ENCODE measurements around the gene CAMK2B. TPM values are rescaled to one million over a fixed set of nuclear protein-coding genes. Genes with fewer than 3 reads are reported as not detected.

The CAMK2B gene
- total RNA-seq, 1 experiment from 2014 or later, result 0.34 TPM

- no peaks in the 10 kb centered on the region for H3K9me3 ChIP-seq (ENCODE audit: control insufficient read depth in 1 of 2, insufficient read depth in 1 of 2, low read depth in 1 of 2, low read length in 2 of 2)
- H3K27me3 ChIP-seq (ENCODE audit: insufficient read depth, low read length), result no peaks in the 10 kb centered on the region
- H3K79me2 ChIP-seq (ENCODE audit: insufficient read depth, low read length), result no peaks in the 10 kb centered on the region
- no peaks in the 10 kb centered on the region for H3K4me1 ChIP-seq (ENCODE audit: control insufficient read depth in 1 of 2, insufficient read depth in 2 of 2, low read length in 2 of 2)
- H3K4me3 ChIP-seq (replicated peaks in 1 of 2; ENCODE audit: low read depth in 1 of 2, low read length in 2 of 2), result no peak overlapping the region
- H2AFZ ChIP-seq (ENCODE audit: low read depth, low read length, poor library complexity, severe bottlenecking), result no peak overlapping the region
- ChIA-PET RAD21 (ENCODE audit: low non-redundant PET in 1 of 2, low total read pairs in 2 of 2, uncharacterized antibody in 2 of 2, unreplicated experiment in 2 of 2) (no interaction called here), CTCF (no interaction called here), POLR2A (no interaction called here)
- peaks cover 12 to 13% of the 10 kb centered on the region in 2 experiments for H3K36me3 ChIP-seq (ENCODE audit: control insufficient read depth in 1 of 2, insufficient read depth in 2 of 2, low read length in 2 of 2)
- TF ChIP-seq, protein P1, sequence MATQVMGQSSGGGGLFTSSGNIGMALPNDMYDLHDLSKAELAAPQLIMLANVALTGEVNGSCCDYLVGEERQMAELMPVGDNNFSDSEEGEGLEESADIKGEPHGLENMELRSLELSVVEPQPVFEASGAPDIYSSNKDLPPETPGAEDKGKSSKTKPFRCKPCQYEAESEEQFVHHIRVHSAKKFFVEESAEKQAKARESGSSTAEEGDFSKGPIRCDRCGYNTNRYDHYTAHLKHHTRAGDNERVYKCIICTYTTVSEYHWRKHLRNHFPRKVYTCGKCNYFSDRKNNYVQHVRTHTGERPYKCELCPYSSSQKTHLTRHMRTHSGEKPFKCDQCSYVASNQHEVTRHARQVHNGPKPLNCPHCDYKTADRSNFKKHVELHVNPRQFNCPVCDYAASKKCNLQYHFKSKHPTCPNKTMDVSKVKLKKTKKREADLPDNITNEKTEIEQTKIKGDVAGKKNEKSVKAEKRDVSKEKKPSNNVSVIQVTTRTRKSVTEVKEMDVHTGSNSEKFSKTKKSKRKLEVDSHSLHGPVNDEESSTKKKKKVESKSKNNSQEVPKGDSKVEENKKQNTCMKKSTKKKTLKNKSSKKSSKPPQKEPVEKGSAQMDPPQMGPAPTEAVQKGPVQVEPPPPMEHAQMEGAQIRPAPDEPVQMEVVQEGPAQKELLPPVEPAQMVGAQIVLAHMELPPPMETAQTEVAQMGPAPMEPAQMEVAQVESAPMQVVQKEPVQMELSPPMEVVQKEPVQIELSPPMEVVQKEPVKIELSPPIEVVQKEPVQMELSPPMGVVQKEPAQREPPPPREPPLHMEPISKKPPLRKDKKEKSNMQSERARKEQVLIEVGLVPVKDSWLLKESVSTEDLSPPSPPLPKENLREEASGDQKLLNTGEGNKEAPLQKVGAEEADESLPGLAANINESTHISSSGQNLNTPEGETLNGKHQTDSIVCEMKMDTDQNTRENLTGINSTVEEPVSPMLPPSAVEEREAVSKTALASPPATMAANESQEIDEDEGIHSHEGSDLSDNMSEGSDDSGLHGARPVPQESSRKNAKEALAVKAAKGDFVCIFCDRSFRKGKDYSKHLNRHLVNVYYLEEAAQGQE (IDR thresholded peaks at IDR 0.05; ENCODE audit: low read depth), result no peak
- TF ChIP-seq CEBPB (IDR thresholded peaks at IDR 0.05; ENCODE audit: low read depth) (no peak), EGR1 (IDR thresholded peaks at IDR 0.05; ENCODE audit: low read depth) (no peak), ZBTB33 (IDR thresholded peaks at IDR 0.05; ENCODE audit: extremely low read depth, insufficient replicate concordance, low read length) (no peak), ATF3 (IDR thresholded peaks at IDR 0.05) (no peak), JUND (IDR thresholded peaks at IDR 0.05) (no peak), SRF (IDR thresholded peaks at IDR 0.05; ENCODE audit: low read depth) (no peak), ZNF274 (IDR thresholded peaks at IDR 0.05; ENCODE audit: low read depth, low read length) (no peak), POLR2A (IDR thresholded peaks at IDR 0.05; ENCODE audit: borderline replicate concordance, extremely low read depth, insufficient read depth, insufficient read length) (no peak), RAD21 (IDR thresholded peaks at IDR 0.05; ENCODE audit: low read depth) (no peak), CBX3 (IDR thresholded peaks at IDR 0.05; ENCODE audit: low read depth) (no peak), ELF1 (IDR thresholded peaks at IDR 0.05; ENCODE audit: borderline replicate concordance, low read depth) (no peak), SP1 (IDR thresholded peaks at IDR 0.05; ENCODE audit: low read depth) (no peak), SIN3A (IDR thresholded peaks at IDR 0.05; ENCODE audit: low read depth) (no peak), CTCF (IDR thresholded peaks at IDR 0.05 in 2 of 3, conservative IDR thresholded peaks at IDR 0.05 in 1 of 3; ENCODE audit: borderline replicate concordance in 1 of 3, insufficient read depth in 1 of 3, low read depth in 2 of 3, low read length in 2 of 3) (no peak), EZH2 (IDR thresholded peaks at IDR 0.05) (no peak)
- DNase-seq (ENCODE audit: low read depth, low spot score), result no peak
- BruUV-seq (replicated peaks), result no TSS peak
- H3K9ac ChIP-seq (ENCODE audit: low read length), result no peak overlapping the region
- H3K4me2 ChIP-seq (ENCODE audit: low read length), result no peak overlapping the region
- no peak for ATAC-seq
- no peaks in the 10 kb centered on the region for H4K20me1 ChIP-seq (ENCODE audit: insufficient read depth)
- intact Hi-C loops (cut with micrococcal nuclease), result no loop called here
- no peak overlapping the region for H3K27ac ChIP-seq (ENCODE audit: low read depth, low read length)
- H3K9me2 ChIP-seq (ENCODE audit: insufficient read depth), result no peaks in the 10 kb centered on the region
Measured at GRCh38 chr7:44215531-44215930, 109.9 kb downstream of the CAMK2B start.
